Measurements from ENCODE around the gene LBHD2.
A peak's percentile ranks its signal among the peaks of the same experiment; 100 is the strongest.

LBHD2 gene

GRCh38 chr14:103070263-103070885 lies 13.6 kb upstream of the LBHD2 start:
- no peak for ATAC-seq

- ATAC-seq: no peak
These were observed 13.0 kb upstream of the LBHD2 start for GRCh38 chr14:103070971-103071542.

DNA sequence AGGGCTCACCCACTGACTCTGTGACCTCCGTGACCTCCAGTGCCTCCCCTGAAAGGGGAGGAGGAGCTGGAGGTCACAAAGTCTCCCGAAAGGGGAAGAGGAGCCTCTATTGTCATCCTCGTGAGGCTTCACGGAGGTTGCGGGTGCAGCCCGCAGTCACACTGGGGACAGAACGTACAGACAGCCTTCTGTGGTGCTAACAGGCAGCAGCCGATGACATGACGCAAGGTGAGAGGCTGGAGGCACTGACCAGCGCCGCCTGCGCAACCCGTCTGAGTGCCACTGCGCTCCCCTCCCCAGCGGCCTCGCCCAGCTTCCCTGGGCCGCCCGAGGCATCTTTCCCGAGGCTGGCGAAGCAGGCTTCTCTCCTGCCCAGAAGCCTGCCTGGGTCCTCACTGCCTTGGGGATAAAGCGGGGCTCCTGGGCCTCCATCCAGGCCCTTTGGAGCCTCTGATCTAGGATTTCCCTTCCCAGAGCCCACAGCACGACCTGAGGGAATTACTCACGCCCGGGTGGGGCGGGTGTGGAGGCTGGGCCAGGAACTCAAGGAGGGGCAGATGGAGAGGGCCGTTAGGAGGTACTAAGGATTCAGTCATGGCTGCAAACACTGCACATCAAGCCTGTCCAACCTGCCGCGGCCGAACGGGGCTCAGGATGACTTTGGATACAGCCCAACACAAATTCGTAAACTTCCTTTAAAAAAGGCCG lies 12.3 kb upstream of the LBHD2 start:
- ATAC-seq: no peak

DNA sequence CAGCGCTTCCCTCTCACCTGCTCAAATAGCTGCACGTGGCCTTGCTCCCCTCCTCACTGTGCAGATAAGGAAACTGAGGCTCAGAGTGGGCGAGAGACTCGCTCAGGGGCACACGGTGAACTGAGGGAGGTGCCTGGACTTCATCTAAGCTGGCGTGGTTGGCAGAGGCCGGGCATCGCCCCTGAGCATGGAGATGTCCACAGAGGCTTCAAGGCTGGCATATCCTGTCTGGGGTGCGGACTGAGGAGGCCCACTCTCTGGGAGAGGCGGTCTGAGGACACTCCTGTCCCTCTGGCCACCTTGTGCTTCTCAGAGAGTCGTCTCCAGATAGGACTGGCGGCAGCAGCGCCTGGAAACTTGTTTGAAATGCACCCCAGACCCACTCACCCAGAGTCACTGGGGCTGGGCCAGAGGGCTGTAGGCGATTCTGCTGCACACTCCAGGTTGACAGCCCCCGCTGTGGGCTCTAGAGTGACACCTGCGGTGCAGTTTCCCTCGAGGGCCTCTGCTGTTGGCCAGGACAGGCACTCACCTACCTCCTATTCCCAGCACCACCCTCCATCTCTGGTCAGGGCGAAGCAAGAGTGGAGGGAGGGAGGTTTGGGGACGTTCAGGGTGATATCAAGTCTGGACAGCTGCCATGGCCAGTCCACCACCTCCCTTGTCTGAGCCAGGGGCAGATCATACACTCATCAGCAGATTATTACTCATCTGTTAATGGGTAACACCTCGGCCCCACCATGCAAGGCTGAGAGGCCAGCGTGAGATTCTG lies 11.2 kb upstream of the LBHD2 start:
- no peak for ATAC-seq

GRCh38 chr14:103073367-103073875 lies 10.6 kb upstream of the LBHD2 start:
- ATAC-seq: no peak

- no peak for ATAC-seq
These were observed 9.9 kb upstream of the LBHD2 start for GRCh38 chr14:103073876-103074728.

DNA sequence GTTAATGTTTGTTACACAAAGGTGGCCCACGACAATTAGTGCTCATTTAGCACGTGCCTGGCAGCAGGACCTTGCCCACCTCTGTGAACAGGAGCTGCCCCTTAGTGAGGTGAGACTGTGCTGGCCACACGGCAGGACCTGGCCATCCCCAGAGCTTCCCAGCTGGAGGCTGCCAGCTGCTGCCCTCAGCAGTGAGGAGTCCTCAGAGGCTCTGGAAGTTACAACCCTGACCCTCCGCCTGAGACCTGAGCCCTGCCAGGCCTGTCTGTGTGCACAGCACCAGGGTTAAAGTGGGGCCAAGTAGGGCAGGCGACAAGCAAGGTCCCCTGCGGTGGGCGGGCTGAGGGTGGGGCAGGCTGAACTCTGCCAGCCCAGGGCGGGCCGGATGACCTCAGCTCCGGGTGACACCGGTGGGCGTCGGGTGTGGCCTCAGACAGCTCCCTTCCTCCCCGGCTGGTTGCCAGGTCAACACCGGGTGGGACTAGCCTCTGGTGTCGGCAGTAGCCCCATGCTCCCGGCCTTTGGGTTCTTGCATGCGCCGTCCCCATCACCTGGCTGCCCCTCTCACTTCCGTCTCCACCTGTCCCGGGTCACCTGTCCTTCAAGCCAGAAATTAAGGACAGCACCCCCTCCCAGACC lies 9.2 kb upstream of the LBHD2 start:
- no peak for ATAC-seq

- peak; percentile 50 to 65 for ATAC-seq
These were observed 5.6 kb upstream of the LBHD2 start for GRCh38 chr14:103078420-103078749.

DNA sequence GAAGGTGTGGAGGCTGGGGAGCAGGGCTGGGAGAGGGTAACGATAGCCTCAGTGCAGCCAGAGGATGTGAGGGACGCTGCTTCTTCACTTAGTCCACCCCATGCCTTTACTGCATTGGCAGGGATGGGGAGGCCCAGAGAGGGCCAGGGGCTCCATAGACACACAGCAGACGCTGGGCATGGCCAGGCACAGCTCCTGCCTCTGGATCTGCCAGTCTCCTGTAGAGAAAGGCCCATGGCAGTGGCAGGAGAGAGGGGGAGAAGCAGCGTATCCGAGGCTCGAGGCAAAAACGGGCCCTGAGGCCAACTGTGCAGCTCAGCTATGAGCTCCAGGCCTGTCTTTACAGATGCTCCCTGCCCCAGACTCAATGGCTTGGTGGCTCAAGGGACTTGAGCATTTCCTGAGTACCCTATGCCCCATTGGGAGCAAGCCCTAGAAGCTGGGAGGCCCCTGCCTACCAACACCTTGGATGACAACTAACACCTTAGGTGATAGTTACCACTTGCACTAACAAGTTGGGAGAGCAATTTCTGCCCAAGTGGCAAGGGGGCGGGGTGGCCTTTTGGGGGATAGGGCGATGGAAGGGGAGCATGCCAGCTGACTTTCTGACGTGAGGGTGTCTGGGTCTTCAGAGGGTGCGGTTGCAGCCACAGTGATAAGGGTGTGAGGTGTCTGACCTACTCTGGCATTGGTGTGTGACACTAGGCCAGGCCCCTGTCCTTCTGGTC lies 5.0 kb upstream of the LBHD2 start:
- no peak for ATAC-seq

GRCh38 chr14:103081951-103082350 lies 2.1 kb upstream of the LBHD2 start:
- no peak for ATAC-seq

DNA sequence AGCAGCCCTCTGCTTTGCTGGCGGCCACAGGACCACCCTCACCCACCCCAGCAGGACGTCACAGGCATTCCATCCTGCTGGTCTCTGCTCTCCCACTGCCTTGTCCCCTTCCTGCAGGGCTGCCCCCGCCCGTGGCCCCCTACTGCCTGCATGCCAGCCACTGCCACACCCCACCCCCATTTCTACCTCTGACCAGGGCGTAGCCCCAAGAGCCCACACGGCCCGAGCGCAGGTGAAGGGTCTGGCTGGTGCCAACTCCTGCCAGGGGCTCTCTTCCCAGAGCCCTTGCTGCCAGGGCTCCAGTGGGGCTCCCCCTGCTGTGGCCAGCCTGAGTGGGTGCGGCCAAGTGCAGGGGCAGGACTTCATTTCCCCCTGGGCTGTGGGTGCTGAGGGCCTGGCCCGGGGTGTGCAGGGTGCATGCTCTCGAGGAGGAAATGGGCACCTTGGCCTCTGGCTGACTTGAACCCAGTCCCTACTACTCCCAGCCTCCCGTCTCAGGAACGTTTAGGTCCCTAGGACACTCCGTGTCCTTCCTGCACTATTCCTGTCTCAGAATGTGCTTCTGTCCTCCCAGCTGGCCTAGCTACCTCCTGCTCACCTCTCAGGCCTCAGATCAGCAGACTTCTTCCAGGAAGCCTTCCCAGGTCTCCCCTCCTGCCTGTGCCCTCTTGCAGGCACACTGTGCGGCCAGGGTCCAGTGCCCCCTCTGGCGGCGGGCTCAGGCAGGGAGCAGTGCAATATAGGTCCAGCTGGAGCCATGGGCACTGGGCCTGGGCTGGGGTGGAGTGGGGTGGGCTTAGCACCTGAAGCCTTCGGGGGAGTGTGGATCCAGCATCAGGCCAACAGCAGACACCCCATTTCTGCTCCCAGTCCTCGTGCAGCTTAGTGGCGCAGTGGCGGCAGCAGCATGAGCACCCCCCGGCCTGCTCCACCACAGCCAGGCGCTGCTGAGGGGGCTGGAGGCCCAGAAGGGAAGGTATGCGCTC lies 1.4 kb downstream of the LBHD2 start:
- no peak for ATAC-seq

DNA sequence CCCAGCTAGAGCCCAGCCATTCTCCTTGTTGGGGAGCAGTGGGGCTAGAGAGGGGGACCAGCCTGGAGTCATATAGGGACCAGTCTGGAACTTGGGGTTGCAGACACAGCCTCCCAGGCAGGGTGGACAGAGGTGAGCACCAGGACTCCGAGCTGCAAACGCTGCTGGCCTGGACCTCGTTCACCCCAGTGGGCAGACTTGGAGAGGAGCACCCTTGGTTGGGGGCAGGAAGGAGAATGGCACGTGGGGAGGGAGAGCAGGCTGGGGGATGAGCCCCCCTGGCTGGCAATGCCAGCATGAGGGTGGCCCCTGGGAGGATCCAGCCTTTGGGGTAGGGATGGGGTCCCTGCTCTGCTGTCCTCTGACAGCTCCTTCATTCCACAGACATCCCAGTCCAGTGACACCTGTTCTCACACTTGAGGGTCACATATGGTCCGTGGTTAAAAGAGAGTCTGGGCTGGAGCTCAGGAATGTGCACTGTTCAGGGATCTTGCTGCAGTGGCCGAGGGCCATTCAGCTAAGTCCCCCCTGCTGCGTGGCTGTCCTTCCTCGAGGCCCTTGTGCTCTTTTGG lies 2.8 kb downstream of the LBHD2 start:
- ATAC-seq: no peak

GRCh38 chr14:103087343-103087835 lies 3.4 kb downstream of the LBHD2 start:
- ATAC-seq: no peak

DNA sequence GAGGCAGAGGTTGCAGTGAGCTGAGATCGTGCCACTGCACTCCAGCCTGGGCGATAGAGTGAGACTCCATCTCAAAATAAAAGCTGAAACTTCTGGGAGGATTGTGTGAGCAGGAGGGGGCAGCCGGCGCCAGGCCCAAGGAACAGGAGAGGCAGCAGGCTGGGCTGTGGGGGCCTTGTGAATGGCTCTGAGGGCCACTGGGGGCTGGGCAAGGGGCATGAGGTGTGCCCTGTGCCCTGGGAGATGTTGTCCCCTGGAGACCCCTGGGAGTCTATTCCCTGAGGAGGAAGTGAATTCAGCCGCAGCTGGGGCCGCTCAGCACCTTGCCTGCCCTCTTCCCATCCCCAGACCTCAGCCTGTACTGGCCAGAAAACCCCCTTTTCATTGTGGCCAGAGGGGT lies 4.9 kb downstream of the LBHD2 start:
- ATAC-seq: no peak

GRCh38 chr14:103089386-103090335 lies 5.7 kb downstream of the LBHD2 start:
- ATAC-seq: no peak

- no peak for ATAC-seq
These were observed 6.5 kb downstream of the LBHD2 start for GRCh38 chr14:103090481-103091020.

DNA sequence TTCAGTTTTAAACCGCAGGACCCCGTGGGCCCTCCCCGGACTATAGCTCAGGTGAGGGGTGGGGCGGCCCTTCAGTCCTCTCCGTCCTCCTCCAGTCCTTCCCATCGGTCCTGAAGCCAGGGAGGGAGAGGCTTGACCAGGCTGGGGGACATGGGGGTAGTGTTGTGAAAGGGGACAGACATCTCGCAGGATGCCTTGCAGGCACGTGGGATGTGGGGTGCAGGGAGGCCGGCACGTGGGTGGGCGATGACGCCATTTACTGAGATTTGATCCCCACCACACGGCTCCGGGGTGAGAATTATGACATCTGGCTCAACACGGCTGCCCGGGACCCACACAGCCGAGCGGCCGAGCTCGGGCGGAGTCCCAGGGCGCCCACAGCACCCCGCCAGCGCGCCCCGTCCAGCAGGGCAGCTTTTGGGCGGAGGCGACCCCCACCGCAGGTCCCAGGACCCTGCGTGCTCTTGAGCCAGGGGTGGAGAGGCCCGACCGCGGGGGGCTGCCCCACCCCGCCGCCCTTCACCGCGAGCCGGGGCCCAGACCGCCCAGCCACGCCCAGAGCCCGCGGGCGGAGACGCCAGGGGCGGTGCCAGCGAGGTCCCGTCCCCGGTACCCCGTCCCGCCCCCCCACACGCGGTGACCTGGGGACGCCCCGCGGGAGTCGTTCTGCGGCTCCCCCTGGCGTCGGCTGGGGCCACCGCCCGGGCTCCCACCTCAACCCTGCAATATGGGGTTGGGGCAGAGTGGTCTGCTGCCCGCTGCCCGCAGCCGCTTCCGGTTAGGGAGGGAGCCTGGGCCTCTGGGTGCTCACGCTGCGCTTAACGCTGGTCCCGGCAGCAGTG lies 7.3 kb downstream of the LBHD2 start:
- ATAC-seq: peak; percentile 83 to 86
